Caco-2 (cell line): ENCODE data around the gene KIAA0825. TPM values are rescaled to one million over a fixed set of nuclear protein-coding genes. Genes with fewer than 3 reads are reported as not detected.

ENCODE experiments used
- Bru-seq: library from RNA; stranded (reverse); fragments of 400-500 nt; gene quantifications from one replicate; lab custom pipeline; 2021; lab: Mats Ljungman, UMichigan
- BruChase-seq, 2 experiments: library from RNA; stranded (reverse); fragments of 400-500 nt; gene quantifications; one replicate each; lab custom pipeline; 2021; lab: Mats Ljungman, UMichigan
- BruUV-seq: library from RNA; stranded (reverse); fragments of 400-500 nt; replicated peaks from 2 replicates; lab custom pipeline; 2021; lab: Mats Ljungman, UMichigan
- CTCF ChIA-PET: fragments of 300-600 bp; sonication (Branson Sonifier 250); formaldehyde crosslinking; loops from one replicate; lab custom pipeline; 2022; ENCODE audit warnings: antibody characterized with exemption; lab: Charles Lee
- POLR2A ChIA-PET: fragments of 300-600 bp; sonication (Branson Sonifier 250); formaldehyde crosslinking; loops from one replicate; lab custom pipeline; 2022; ENCODE audit warnings: antibody characterized with exemption; lab: Charles Lee
- DNase-seq, 2 experiments: peaks; one replicate each; pipeline versions ENCODE4 v3.0.0 to v3.0.0-alpha.2; 2020 to 2022
- H3K27me3 ChIP-seq: replicated peaks from 2 replicates; pipeline ENCODE4 v1.6.0; 2011; ENCODE audit warnings: low read length; ENCODE audit not compliant: control insufficient read depth, insufficient read depth
- H3K36me3 ChIP-seq: 2 replicates; pipeline ENCODE4 v1.5.1; 2011; ENCODE audit warnings: low read length; ENCODE audit not compliant: control insufficient read depth, insufficient read depth
- H3K4me1 ChIP-seq: fragments of 250-450 bp; sonication (Bioruptor Pico); 2 replicates; pipeline ENCODE4 v1.5.1; 2020; ENCODE audit warnings: mild to moderate bottlenecking
- H3K4me3 ChIP-seq: 2 replicates; pipeline ENCODE4 v1.5.1; 2011; ENCODE audit warnings: low read depth, mild to moderate bottlenecking, control low read depth, low read length
- H3K9me3 ChIP-seq: fragments of 250-450 bp; sonication (Bioruptor Pico); 2 replicates; pipeline ENCODE4 v1.5.1; 2020; ENCODE audit warnings: mild to moderate bottlenecking, moderate library complexity
- H3K27ac Mint-ChIP-seq: one replicate; pipeline ENCODE4 v1.8.0; 2022; ENCODE audit warnings: mixed read lengths; ENCODE audit not compliant: unreplicated experiment
- H3K27me3 Mint-ChIP-seq: one replicate; pipeline ENCODE4 v1.8.0; 2022; ENCODE audit warnings: mixed read lengths; ENCODE audit not compliant: insufficient read depth, unreplicated experiment
- H3K36me3 Mint-ChIP-seq: one replicate; pipeline ENCODE4 v1.8.0; 2022; ENCODE audit warnings: mild to moderate bottlenecking, mixed read lengths; ENCODE audit not compliant: insufficient read depth, unreplicated experiment
- H3K4me1 Mint-ChIP-seq: one replicate; pipeline ENCODE4 v1.8.0; 2022; ENCODE audit warnings: low read depth, mixed read lengths; ENCODE audit not compliant: unreplicated experiment
- H3K4me3 Mint-ChIP-seq: one replicate; pipeline ENCODE4 v1.8.0; 2022; ENCODE audit warnings: mild to moderate bottlenecking, moderate library complexity, mixed read lengths; ENCODE audit not compliant: unreplicated experiment
- H3K9me3 Mint-ChIP-seq: one replicate; pipeline ENCODE4 v1.8.0; 2022; ENCODE audit warnings: mixed read lengths; ENCODE audit not compliant: unreplicated experiment
- CTCF ChIP-seq, 2 experiments: fragments of 200-600 bp in 1 of 2; IDR thresholded peaks; 1 replicate in 1 of 2; 2 replicates in 1 of 2; pipeline versions ENCODE4 v1.5.1 to v1.8.0; 2011 to 2022; ENCODE audit warnings: antibody characterized with exemption in 1 of 2, control low read depth in 1 of 2, inconsistent platforms in 1 of 2, low read depth in 1 of 2, low read length in 1 of 2, mild to moderate bottlenecking in 1 of 2, moderate library complexity in 1 of 2; ENCODE audit not compliant: insufficient read depth in 1 of 2, severe bottlenecking in 1 of 2, unreplicated experiment in 1 of 2
- intact Hi-C: fragments of 100-400 bp; cut with micrococcal nuclease; formaldehyde crosslinking; loops from one replicate; pipeline ENCODE4 v1.10.0; 2022; ENCODE audit not compliant: unreplicated experiment
- long read RNA-seq: library from polyadenylated mRNA; stranded (forward); transcript quantifications from one replicate; pipeline ENCODE4 v2.0.0, GENCODE V29; 2022
- total RNA-seq: library from RNA; stranded (reverse); gene quantifications from 2 replicates; pipeline ENCODE4 v1.2.3, GENCODE V29; 2022

Gene KIAA0825, protein sequence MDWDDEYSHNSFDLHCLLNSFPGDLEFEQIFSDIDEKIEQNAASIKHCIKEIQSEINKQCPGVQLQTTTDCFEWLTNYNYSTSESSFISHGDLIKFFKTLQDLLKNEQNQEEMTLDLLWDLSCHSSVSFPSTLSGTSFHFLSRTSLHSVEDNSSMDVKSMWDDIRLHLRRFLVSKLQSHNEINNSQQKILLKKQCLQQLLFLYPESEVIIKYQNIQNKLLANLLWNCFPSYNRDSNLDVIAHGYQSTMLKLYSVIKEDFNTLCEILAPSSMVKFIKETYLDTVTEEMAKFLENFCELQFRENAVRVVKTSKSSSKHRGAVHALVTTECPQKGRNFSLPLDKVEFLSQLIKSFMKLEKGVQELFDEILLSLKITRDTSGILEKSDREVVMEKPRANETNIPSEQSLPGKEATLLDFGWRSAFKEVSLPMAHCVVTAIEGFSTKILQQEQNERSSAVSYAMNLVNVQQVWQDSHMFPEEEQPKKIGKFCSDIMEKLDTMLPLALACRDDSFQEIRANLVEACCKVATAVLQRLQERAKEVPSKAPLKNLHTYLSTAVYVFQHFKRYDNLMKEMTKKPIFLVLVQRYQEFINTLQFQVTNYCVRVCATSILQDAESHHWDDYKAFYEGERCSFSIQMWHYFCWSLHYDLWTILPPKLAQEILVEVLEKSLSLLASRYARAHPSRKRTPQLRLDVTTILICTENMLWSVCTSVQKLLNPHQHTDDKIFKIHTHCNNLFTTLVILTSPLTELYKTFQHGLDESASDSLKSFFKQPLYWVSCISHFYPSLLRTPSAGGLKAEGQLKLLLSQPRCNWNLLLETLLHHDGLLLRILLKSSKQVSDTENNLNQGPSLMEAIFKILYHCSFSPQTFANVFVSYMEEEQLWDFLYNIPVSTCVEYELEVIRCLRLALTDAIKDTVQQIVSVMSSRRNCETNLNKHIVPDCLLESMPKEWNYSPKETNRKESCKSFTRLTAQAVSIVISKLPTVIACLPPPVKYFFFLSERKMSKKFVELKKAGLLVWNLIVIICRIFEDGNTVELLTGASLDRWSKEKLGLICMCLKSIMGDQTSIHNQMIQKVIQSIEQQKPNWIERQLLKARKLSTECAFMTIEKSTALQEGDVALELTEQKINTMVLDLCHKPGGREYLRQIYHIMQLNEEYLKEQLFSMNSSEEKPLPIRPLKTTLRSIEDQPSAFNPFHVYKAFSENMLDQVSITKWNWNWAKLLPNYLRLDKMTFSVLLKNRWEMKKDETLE (N-terminal part only)
- total RNA-seq (0.26 and 0.50 TPM in 2 replicates), Bru-seq, nascent RNA (percentile 25 among the genes with signal in this experiment), BruChase-seq, experiment 1, labeled RNA remaining after a 2-hour chase (percentile 27 among the genes with signal in this experiment), BruChase-seq, experiment 2, labeled RNA remaining after a 6-hour chase (percentile 20 among the genes with signal in this experiment)
- long read RNA-seq = 0 reads

- ChIA-PET POLR2A (interaction anchor here (0.6 kb wide), 1 partner anchor 36 kb away, joined by 4 read pairs; no protein-coding TSS in a partner anchor), CTCF (interaction anchor here (0.6 to 1.2 kb wide), 2 partner anchors 89 to 119 kb away, joined by 4 to 9 read pairs; no protein-coding TSS in a partner anchor)
- Mint-ChIP-seq H3K4me1 (no peaks in the 10 kb centered on the region), H3K27me3 (no peaks in the 10 kb centered on the region), H3K4me3 (peak within 1 kb of the TSS; percentile 82), H3K36me3 (no peaks in the 10 kb centered on the region), H3K27ac (peak within 1 kb of the TSS; percentile 96), H3K9me3 (no peaks in the 10 kb centered on the region)
- H3K27me3 ChIP-seq = no peaks in the 10 kb centered on the region
- H3K36me3 ChIP-seq = no peaks in the 10 kb centered on the region
- H3K4me3 ChIP-seq = peak within 1 kb of the TSS; percentile 82
- no peaks in the 10 kb centered on the region for H3K9me3 ChIP-seq
- no peak for TF ChIP-seq CTCF (IDR thresholded peaks at IDR 0.05; ENCODE audit: insufficient read depth in 1 of 2, low read depth in 1 of 2, low read length in 1 of 2, severe bottlenecking in 1 of 2, unreplicated experiment in 1 of 2)
- BruUV-seq = no TSS peak
- peaks cover 10% of the 10 kb centered on the region; the same call in 1 of the 2 replicates for H3K4me1 ChIP-seq
- peak; percentile 89 for DNase-seq
- intact Hi-C loops = loop anchor here (1.0 to 5.0 kb wide), 4 partner anchors 74 to 521 kb away; no protein-coding TSS in a partner anchor
Measured at GRCh38 chr5:94618493-94619328, at the start of gene KIAA0825, which contains the start of gene SLF1. TSS of gene KIAA0825 (minus strand) at chr5:94618604. CDS start at chr5:94537126, 81,478 bp downstream. TSS of gene SLF1 (plus strand) at chr5:94618669. CDS start at chr5:94628811, 10,142 bp downstream.

- no peaks in the 10 kb centered on the region for H3K36me3 Mint-ChIP-seq
- Histone ChIP-seq H3K4me3 (no peak overlapping the region), H3K36me3 (no peaks in the 10 kb centered on the region), H3K4me1 (no peaks in the 10 kb centered on the region), H3K9me3 (no peaks in the 10 kb centered on the region), H3K27me3 (no peaks in the 10 kb centered on the region)
- no peak overlapping the region for H3K4me3 Mint-ChIP-seq
- H3K27me3 Mint-ChIP-seq = no peaks in the 10 kb centered on the region
- intact Hi-C loops = no loop called here
- DNase-seq = no peak
- no TSS peak for BruUV-seq
- TF ChIP-seq CTCF (IDR thresholded peaks at IDR 0.05; ENCODE audit: insufficient read depth in 1 of 2, low read depth in 1 of 2, low read length in 1 of 2, severe bottlenecking in 1 of 2, unreplicated experiment in 1 of 2) = no peak
- H3K27ac Mint-ChIP-seq = no peak overlapping the region
- H3K9me3 Mint-ChIP-seq = no peaks in the 10 kb centered on the region
- no peaks in the 10 kb centered on the region for H3K4me1 Mint-ChIP-seq
- ChIA-PET CTCF (no interaction called here), POLR2A (no interaction called here)
Measured at GRCh38 chr5:94667937-94668336, 49.5 kb upstream of the KIAA0825 start.
